ENCODE data around the gene MREG.

DNA sequence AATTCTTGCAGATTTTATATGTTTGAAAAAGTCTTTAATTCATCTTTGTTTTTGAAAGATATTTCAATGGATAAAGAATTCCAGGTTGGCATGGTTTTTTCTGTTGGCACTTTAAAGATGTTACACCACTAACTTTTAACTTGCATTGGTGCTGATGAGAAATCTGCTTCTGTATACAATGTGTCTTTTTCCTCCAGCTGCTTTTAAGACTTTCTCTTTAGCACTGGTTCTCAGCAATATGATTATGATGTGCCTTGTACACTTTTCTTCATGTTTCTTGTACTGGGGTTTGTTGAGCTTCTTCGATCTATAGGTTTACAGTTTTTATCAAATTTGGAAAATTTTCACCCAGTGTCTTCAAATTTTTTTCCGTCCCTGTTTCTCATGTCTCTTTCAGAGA lies 39.1 kb upstream of the MREG start:
- TF ChIP-seq CTCF (IDR thresholded peaks at IDR 0.05) (no peak), POLR2A (IDR thresholded peaks at IDR 0.05) (no peak)

All from lower leg skin (tissue), 3 donors.